Smooth muscle cell (in vitro differentiated cells): ENCODE measurements around the gene FOXQ1. TPM values are rescaled to one million over a fixed set of nuclear protein-coding genes. Genes with fewer than 3 reads are reported as not detected.
"Not testable (repeated sequence)": the region's sequence is repeated elsewhere in the genome, so short reads cannot be mapped to it uniquely, and the experiment has no call there.

Source experiments
- DNase-seq: peaks from one replicate; lab custom pipeline; 2025; ENCODE audit not compliant: unreplicated experiment; lab: John Stamatoyannopoulos, UW
- H2AFZ ChIP-seq: fragments of 200-600 bp; sonication (generic); 2 replicates; pipeline ENCODE4 v1.6.0; 2016; ENCODE audit warnings: antibody characterized with exemption, low read depth, mild to moderate bottlenecking
- H3F3A ChIP-seq: fragments of 200-600 bp; sonication (generic); 2 replicates; pipeline ENCODE4 v1.6.0; 2017; ENCODE audit warnings: antibody characterized with exemption, low read depth
- H3K27ac ChIP-seq: fragments of 200-600 bp; sonication (generic); 2 replicates; pipeline ENCODE4 v1.5.1; 2016; ENCODE audit warnings: low read depth, mild to moderate bottlenecking
- H3K27me3 ChIP-seq: fragments of 200-600 bp; sonication (generic); 2 replicates; pipeline ENCODE4 v1.6.1; 2016; ENCODE audit warnings: low read depth, mild to moderate bottlenecking
- H3K36me3 ChIP-seq: fragments of 200-600 bp; sonication (generic); 2 replicates; pipeline ENCODE4 v1.5.1; 2016; ENCODE audit warnings: low read depth
- H3K4me1 ChIP-seq: fragments of 200-600 bp; sonication (generic); 2 replicates; pipeline ENCODE4 v1.5.1; 2016; ENCODE audit warnings: low read depth
- H3K4me2 ChIP-seq: fragments of 200-600 bp; sonication (generic); 2 replicates; pipeline ENCODE4 v1.6.0; 2016; ENCODE audit warnings: mild to moderate bottlenecking
- H3K4me3 ChIP-seq: fragments of 200-600 bp; sonication (generic); 2 replicates; pipeline ENCODE4 v1.5.1; 2016; ENCODE audit warnings: mild to moderate bottlenecking
- H3K79me2 ChIP-seq: fragments of 200-600 bp; sonication (generic); 2 replicates; pipeline ENCODE4 v1.6.0; 2016; ENCODE audit warnings: low read depth, mild to moderate bottlenecking
- H3K9ac ChIP-seq: fragments of 200-600 bp; sonication (generic); 2 replicates; pipeline ENCODE4 v1.6.0; 2016; ENCODE audit warnings: low read depth
- H3K9me3 ChIP-seq: fragments of 200-600 bp; sonication (generic); replicated peaks from 2 replicates; pipeline ENCODE4 v1.5.1; 2016; ENCODE audit warnings: low read depth
- H4K20me1 ChIP-seq: fragments of 200-600 bp; sonication (generic); 2 replicates; pipeline ENCODE4 v1.6.0; 2016; ENCODE audit warnings: low read depth
- CTCF ChIP-seq: fragments of 200-600 bp; sonication (generic); IDR thresholded peaks from 2 replicates; pipeline ENCODE4 v1.5.1; 2017; ENCODE audit warnings: borderline replicate concordance, mild to moderate bottlenecking, antibody characterized with exemption; ENCODE audit not compliant: insufficient read depth, poor library complexity, severe bottlenecking
- WGBS: methylation state at CpG from one replicate; pipeline ENCODE4 v1.1.7; 2016; ENCODE audit warnings: low lambda C conversion rate; 5-methylcytosine and 5-hydroxymethylcytosine counted together
- polyA plus RNA-seq: library from polyadenylated mRNA; unstranded; fragments of >200 nt; fragmentation: Nextera tagmentation; extraction: Ambion mirVana; gene quantifications from 2 replicates; pipeline ENCODE4 v1.2.1, GENCODE V29; 2016
- total RNA-seq: library from RNA; depleted of rRNA; stranded (reverse); fragments of >200 nt; gene quantifications from 2 replicates; pipeline ENCODE4 v1.2.3, GENCODE V29; 2014

FOXQ1 gene
- total and polyA plus RNA-seq, 2 experiments from 2014 or later = 6.6 to 10.0 TPM

GRCh38 chr6:1351381-1352008 lies 39.6 kb downstream of the FOXQ1 start:
- H3K79me2 ChIP-seq = no peaks in the 10 kb centered on the region
- no peak overlapping the region for H3K9ac ChIP-seq
- H3K4me3 ChIP-seq = no peak overlapping the region
- no peaks in the 10 kb centered on the region for H3K27me3 ChIP-seq
- H3F3A ChIP-seq = no peaks in the 10 kb centered on the region
- 97% methylated on average over 2 of the region's 2 CpGs for WGBS
- H3K9me3 ChIP-seq = no peaks in the 10 kb centered on the region
- no peak for DNase-seq
- H4K20me1 ChIP-seq = no peaks in the 10 kb centered on the region
- H3K27ac ChIP-seq = no peak overlapping the region
- H2AFZ ChIP-seq = no peak overlapping the region
- H3K4me2 ChIP-seq = no peak overlapping the region
- no peaks in the 10 kb centered on the region for H3K36me3 ChIP-seq
- no peak for TF ChIP-seq CTCF
- H3K4me1 ChIP-seq = no peaks in the 10 kb centered on the region

- H3K9ac ChIP-seq, H3K4me2 ChIP-seq, H3F3A ChIP-seq, DNase-seq, H3K9me3 ChIP-seq, H3K4me3 ChIP-seq, H3K79me2 ChIP-seq, H3K36me3 ChIP-seq, H4K20me1 ChIP-seq, H2AFZ ChIP-seq, H3K27ac ChIP-seq, H3K27me3 ChIP-seq, H3K4me1 ChIP-seq: not testable (repeated sequence)
These were observed 43.2 kb downstream of the FOXQ1 start for GRCh38 chr6:1355068-1355467.

- not testable (repeated sequence) for H3K79me2 ChIP-seq, H3K27me3 ChIP-seq, H3K4me3 ChIP-seq, H4K20me1 ChIP-seq, DNase-seq, H3K9ac ChIP-seq, H3K36me3 ChIP-seq, H3K9me3 ChIP-seq, H2AFZ ChIP-seq, H3K27ac ChIP-seq, H3F3A ChIP-seq, H3K4me2 ChIP-seq
- 91% methylated on average over 4 of the region's 4 CpGs for WGBS
- H3K4me1 ChIP-seq = peaks cover 16% of the 10 kb centered on the region
These were observed 49.8 kb downstream of the FOXQ1 start for GRCh38 chr6:1361717-1362116.

GRCh38 chr6:1362643-1363042 lies 50.7 kb downstream of the FOXQ1 start:
- Histone ChIP-seq H2AFZ (no peak overlapping the region), H3K79me2 (no peaks in the 10 kb centered on the region), H4K20me1 (no peaks in the 10 kb centered on the region), H3K4me3 (no peak overlapping the region), H3F3A (no peaks in the 10 kb centered on the region), H3K9ac (no peak overlapping the region), H3K4me1 (peaks cover 16% of the 10 kb centered on the region), H3K27me3 (no peaks in the 10 kb centered on the region), H3K9me3 (no peaks in the 10 kb centered on the region), H3K36me3 (no peaks in the 10 kb centered on the region), H3K4me2 (no peak overlapping the region), H3K27ac (no peak overlapping the region)
- DNase-seq = no peak
- TF ChIP-seq CTCF = no peak
- WGBS = 93% methylated on average over 9 of the region's 9 CpGs

GRCh38 chr6:1363298-1363697 lies 51.4 kb downstream of the FOXQ1 start:
- no peaks in the 10 kb centered on the region for H3F3A ChIP-seq
- H3K4me2 ChIP-seq = no peak overlapping the region
- TF ChIP-seq CTCF = no peak
- H2AFZ ChIP-seq = no peak overlapping the region
- no peak overlapping the region for H3K4me3 ChIP-seq
- H3K9ac ChIP-seq = no peak overlapping the region
- H3K27ac ChIP-seq = no peak overlapping the region
- WGBS = 85% methylated on average over 4 of the region's 4 CpGs
- no peaks in the 10 kb centered on the region for H3K36me3 ChIP-seq
- no peaks in the 10 kb centered on the region for H4K20me1 ChIP-seq
- H3K9me3 ChIP-seq = no peaks in the 10 kb centered on the region
- H3K4me1 ChIP-seq = peaks cover 16% of the 10 kb centered on the region
- H3K27me3 ChIP-seq = no peaks in the 10 kb centered on the region
- no peak for DNase-seq
- no peaks in the 10 kb centered on the region for H3K79me2 ChIP-seq
